Neural cell (in vitro differentiated cells): ENCODE data around the gene ATN1. TPM values are rescaled to one million over a fixed set of nuclear protein-coding genes. Genes with fewer than 3 reads are reported as not detected.
A peak's percentile ranks its signal among the peaks of the same experiment; 100 is the strongest.

ENCODE experiments used
- H2AFZ ChIP-seq: fragments of 200-600, 300-800 bp; sonication (generic), shearing (Covaris generic); 2 replicates; pipeline ENCODE4 v1.6.0; 2014; ENCODE audit warnings: low read depth, mild to moderate bottlenecking, antibody characterized with exemption, low read length, moderate library complexity
- H3F3A ChIP-seq: fragments of 200-600 bp; shearing (Covaris generic); 2 replicates; pipeline ENCODE4 v1.6.1; 2016; ENCODE audit warnings: mild to moderate bottlenecking, moderate library complexity, mixed read lengths, antibody characterized with exemption, low read length; ENCODE audit not compliant: insufficient read depth, poor library complexity, severe bottlenecking
- H3K27ac ChIP-seq: fragments of 200-600, 300-800 bp; sonication (generic), shearing (Covaris generic); 2 replicates; pipeline ENCODE4 v1.5.1; 2014; ENCODE audit warnings: mild to moderate bottlenecking, low read length, moderate library complexity
- H3K27me3 ChIP-seq: fragments of 300-800, 200-600 bp; sonication (generic), shearing (Covaris generic); 2 replicates; pipeline ENCODE4 v1.6.0; 2014; ENCODE audit warnings: mild to moderate bottlenecking, low read depth, low read length, moderate library complexity; ENCODE audit not compliant: insufficient read depth
- H3K36me3 ChIP-seq: fragments of 300-800, 200-600 bp; sonication (generic), shearing (Covaris generic); 2 replicates; pipeline ENCODE4 v1.5.1; 2014; ENCODE audit warnings: mild to moderate bottlenecking, antibody characterized with exemption, low read length, moderate library complexity; ENCODE audit not compliant: insufficient read depth
- H3K4me2 ChIP-seq: fragments of 300-800, 200-600 bp; sonication (generic), shearing (Covaris generic); 2 replicates; pipeline ENCODE4 v1.6.0; 2014; ENCODE audit warnings: mild to moderate bottlenecking, low read length
- H3K4me3 ChIP-seq: fragments of 300-800, 200-600 bp; sonication (generic), shearing (Covaris generic); 2 replicates; pipeline ENCODE4 v1.5.1; 2014; ENCODE audit warnings: mild to moderate bottlenecking, low read length, moderate library complexity
- H3K79me2 ChIP-seq: fragments of 200-600 bp; shearing (Covaris generic); replicated peaks from 2 replicates; pipeline ENCODE4 v1.6.0; 2014; ENCODE audit warnings: mild to moderate bottlenecking, low read length, moderate library complexity; ENCODE audit not compliant: insufficient read depth
- H3K9ac ChIP-seq: fragments of 300-800, 200-600 bp; sonication (generic), shearing (Covaris generic); 2 replicates; pipeline ENCODE4 v1.6.1; 2016; ENCODE audit warnings: mild to moderate bottlenecking, low read length, mixed read lengths
- H3K9me2 ChIP-seq: fragments of 200-600 bp; shearing (Covaris generic); 2 replicates; pipeline ENCODE4 v1.6.1; 2016; ENCODE audit warnings: mild to moderate bottlenecking, low read length, mixed read lengths; ENCODE audit not compliant: insufficient read depth
- H3K9me3 ChIP-seq: fragments of 200-600, 300-800 bp; sonication (generic), shearing (Covaris generic); 2 replicates; pipeline ENCODE4 v1.6.1; 2016; ENCODE audit warnings: mild to moderate bottlenecking, mixed run types, low read length, moderate library complexity, mixed read lengths
- H4K20me1 ChIP-seq: fragments of 200-600 bp; shearing (Covaris generic); 2 replicates; pipeline ENCODE4 v1.6.1; 2016; ENCODE audit warnings: mild to moderate bottlenecking, mixed run types; ENCODE audit not compliant: insufficient read depth
- EP300 ChIP-seq: fragments of 450-650 bp; conservative IDR thresholded peaks from 2 replicates; pipeline ENCODE4 v1.6.1; 2014; ENCODE audit warnings: antibody characterized with exemption, mild to moderate bottlenecking, moderate library complexity; ENCODE audit not compliant: poor library complexity, severe bottlenecking
- EZH2 ChIP-seq: fragments of 200-600, 300-800 bp; shearing (Covaris generic), sonication (generic); IDR thresholded peaks from 2 replicates; pipeline ENCODE4 v1.6.1; 2014; ENCODE audit warnings: antibody characterized with exemption, low read length, borderline replicate concordance, mild to moderate bottlenecking; ENCODE audit not compliant: insufficient read depth, poor library complexity, severe bottlenecking
- MXI1 ChIP-seq: fragments of 450-650 bp; conservative IDR thresholded peaks from 2 replicates; pipeline ENCODE4 v1.6.1; 2014; ENCODE audit warnings: antibody characterized with exemption, mild to moderate bottlenecking; ENCODE audit not compliant: poor library complexity, severe bottlenecking
- POLR2AphosphoS5 ChIP-seq: IDR thresholded peaks from 2 replicates; pipeline ENCODE4 v1.6.1; 2012
- RAD21 ChIP-seq: fragments of 450-650 bp; conservative IDR thresholded peaks from 2 replicates; pipeline ENCODE4 v1.6.1; 2014; ENCODE audit warnings: antibody characterized with exemption, mild to moderate bottlenecking, moderate library complexity
- SMC3 ChIP-seq: fragments of 450-650 bp; conservative IDR thresholded peaks from 2 replicates; pipeline ENCODE4 v1.6.1; 2014; ENCODE audit warnings: antibody characterized with exemption, mild to moderate bottlenecking, moderate library complexity; ENCODE audit not compliant: poor library complexity
- TAF1 ChIP-seq: IDR thresholded peaks from 2 replicates; pipeline ENCODE4 v1.6.1; 2012; ENCODE audit warnings: low read depth
- polyA plus RNA-seq: library from polyadenylated mRNA; depleted of rRNA; stranded (reverse); fragments of >200 nt; gene quantifications from 2 replicates; pipeline ENCODE4 v1.2.3, GENCODE V29; 2014
- TF ChIP-seq, protein P1 (sequence below): IDR thresholded peaks from 2 replicates; pipeline ENCODE4 v1.6.1; 2012; ENCODE audit warnings: borderline replicate concordance
- TF ChIP-seq, protein P2 (sequence below): fragments of 450-650 bp; IDR thresholded peaks from 2 replicates; pipeline ENCODE4 v1.5.1; 2014; ENCODE audit warnings: antibody characterized with exemption, mild to moderate bottlenecking, moderate library complexity; ENCODE audit not compliant: poor library complexity, severe bottlenecking

ATN1 gene
- polyA plus RNA-seq, 1 donor from 2014 or later: 9.2 TPM

GRCh38 chr12:6945613-6946012 lies 17.9 kb downstream of the ATN1 start:
- Histone ChIP-seq H3K79me2 (no peaks in the 10 kb centered on the region), H3K36me3 (no peaks in the 10 kb centered on the region), H2AFZ (no peak overlapping the region), H3F3A (peaks cover 4% of the 10 kb centered on the region), H3K9ac (peak overlapping the region; percentile 92), H3K4me2 (no peak overlapping the region), H3K27ac (no peak overlapping the region), H4K20me1 (no peaks in the 10 kb centered on the region), H3K27me3 (no peaks in the 10 kb centered on the region), H3K9me3 (no peaks in the 10 kb centered on the region), H3K4me3 (peak overlapping the region; percentile 83), H3K9me2 (no peaks in the 10 kb centered on the region)
- TF ChIP-seq POLR2AphosphoS5 (no peak), EP300 (no peak), RAD21 (no peak), EZH2 (no peak), TAF1 (no peak), MXI1 (no peak)
- TF ChIP-seq, protein P1, sequence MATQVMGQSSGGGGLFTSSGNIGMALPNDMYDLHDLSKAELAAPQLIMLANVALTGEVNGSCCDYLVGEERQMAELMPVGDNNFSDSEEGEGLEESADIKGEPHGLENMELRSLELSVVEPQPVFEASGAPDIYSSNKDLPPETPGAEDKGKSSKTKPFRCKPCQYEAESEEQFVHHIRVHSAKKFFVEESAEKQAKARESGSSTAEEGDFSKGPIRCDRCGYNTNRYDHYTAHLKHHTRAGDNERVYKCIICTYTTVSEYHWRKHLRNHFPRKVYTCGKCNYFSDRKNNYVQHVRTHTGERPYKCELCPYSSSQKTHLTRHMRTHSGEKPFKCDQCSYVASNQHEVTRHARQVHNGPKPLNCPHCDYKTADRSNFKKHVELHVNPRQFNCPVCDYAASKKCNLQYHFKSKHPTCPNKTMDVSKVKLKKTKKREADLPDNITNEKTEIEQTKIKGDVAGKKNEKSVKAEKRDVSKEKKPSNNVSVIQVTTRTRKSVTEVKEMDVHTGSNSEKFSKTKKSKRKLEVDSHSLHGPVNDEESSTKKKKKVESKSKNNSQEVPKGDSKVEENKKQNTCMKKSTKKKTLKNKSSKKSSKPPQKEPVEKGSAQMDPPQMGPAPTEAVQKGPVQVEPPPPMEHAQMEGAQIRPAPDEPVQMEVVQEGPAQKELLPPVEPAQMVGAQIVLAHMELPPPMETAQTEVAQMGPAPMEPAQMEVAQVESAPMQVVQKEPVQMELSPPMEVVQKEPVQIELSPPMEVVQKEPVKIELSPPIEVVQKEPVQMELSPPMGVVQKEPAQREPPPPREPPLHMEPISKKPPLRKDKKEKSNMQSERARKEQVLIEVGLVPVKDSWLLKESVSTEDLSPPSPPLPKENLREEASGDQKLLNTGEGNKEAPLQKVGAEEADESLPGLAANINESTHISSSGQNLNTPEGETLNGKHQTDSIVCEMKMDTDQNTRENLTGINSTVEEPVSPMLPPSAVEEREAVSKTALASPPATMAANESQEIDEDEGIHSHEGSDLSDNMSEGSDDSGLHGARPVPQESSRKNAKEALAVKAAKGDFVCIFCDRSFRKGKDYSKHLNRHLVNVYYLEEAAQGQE: no peak
- TF ChIP-seq, protein P2, sequence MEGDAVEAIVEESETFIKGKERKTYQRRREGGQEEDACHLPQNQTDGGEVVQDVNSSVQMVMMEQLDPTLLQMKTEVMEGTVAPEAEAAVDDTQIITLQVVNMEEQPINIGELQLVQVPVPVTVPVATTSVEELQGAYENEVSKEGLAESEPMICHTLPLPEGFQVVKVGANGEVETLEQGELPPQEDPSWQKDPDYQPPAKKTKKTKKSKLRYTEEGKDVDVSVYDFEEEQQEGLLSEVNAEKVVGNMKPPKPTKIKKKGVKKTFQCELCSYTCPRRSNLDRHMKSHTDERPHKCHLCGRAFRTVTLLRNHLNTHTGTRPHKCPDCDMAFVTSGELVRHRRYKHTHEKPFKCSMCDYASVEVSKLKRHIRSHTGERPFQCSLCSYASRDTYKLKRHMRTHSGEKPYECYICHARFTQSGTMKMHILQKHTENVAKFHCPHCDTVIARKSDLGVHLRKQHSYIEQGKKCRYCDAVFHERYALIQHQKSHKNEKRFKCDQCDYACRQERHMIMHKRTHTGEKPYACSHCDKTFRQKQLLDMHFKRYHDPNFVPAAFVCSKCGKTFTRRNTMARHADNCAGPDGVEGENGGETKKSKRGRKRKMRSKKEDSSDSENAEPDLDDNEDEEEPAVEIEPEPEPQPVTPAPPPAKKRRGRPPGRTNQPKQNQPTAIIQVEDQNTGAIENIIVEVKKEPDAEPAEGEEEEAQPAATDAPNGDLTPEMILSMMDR: no peak

DNA sequence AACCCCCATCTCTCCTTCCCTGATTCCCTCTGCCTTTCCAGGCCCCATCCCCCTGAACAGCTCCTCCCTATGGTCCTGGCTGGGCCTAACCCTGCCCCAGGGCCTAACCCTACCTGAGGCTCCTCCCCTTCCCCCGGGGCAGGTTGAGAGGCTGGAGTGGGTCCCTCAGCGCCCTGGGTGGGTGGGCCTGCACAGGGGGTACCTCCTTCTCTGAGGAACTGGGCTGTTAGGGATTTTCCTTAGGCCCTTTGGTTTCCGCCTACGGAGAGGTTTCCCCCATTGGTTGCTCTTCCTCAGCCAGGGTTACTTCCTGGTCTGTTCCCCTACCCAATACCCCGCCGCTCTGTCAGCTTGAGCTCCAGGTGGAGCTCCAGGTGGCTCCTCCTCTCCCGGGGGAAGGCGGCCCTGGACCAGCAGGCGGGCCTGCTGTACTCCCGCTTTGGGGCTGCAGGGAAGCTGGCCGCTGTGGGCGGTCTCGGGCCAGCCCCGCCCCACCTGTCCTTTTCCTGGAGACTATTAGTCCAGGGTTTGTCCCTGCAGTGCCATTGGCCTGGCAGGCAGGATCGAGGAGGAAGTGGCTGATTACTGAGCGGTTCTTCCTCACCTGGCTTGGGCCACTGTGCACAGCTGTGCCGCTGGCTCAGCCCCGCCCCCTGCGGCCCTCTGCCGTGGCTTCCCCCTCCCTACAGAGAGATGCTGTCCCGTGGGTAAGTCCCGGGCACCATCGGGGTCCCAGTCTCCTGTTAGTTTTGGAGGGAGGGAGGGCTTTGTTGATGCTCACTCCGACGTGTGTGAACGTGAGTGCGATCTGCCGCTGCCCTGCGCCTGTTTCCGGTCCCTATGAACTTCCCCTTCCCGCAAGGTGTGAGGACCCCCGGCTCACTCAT lies 18.5 kb downstream of the ATN1 start:
- Histone ChIP-seq H3K27ac (no peak overlapping the region), H3K4me2 (no peak overlapping the region), H2AFZ (no peak overlapping the region)

More for the DNA sequence above, 18.5 kb downstream of the ATN1 start:
- H4K20me1 ChIP-seq: no peaks in the 10 kb centered on the region
- H3K36me3 ChIP-seq: no peaks in the 10 kb centered on the region
- H3K79me2 ChIP-seq: no peaks in the 10 kb centered on the region
- no peaks in the 10 kb centered on the region for H3K27me3 ChIP-seq
- H3K9ac ChIP-seq: peak overlapping the region; percentile 92
- H3K4me3 ChIP-seq: peak overlapping the region; percentile 83
- H3K9me3 ChIP-seq: no peaks in the 10 kb centered on the region
- H3F3A ChIP-seq: peaks cover 4% of the 10 kb centered on the region
- no peaks in the 10 kb centered on the region for H3K9me2 ChIP-seq
- TF ChIP-seq SMC3 (no peak), EP300 (no peak), TAF1 (no peak), MXI1 (no peak), RAD21 (no peak), POLR2AphosphoS5 (no peak), EZH2 (no peak)
- TF ChIP-seq, protein P2: no peak
- TF ChIP-seq, protein P1: no peak
